GM12891 (cell line): ENCODE results near the gene PI4KA.

Experiments
- DNase-seq: peaks from one replicate; pipeline ENCODE4 v3.0.0; 2011; ENCODE audit warnings: low spot score; ENCODE audit not compliant: insufficient read length
- FAIRE-seq: peaks from 2 replicates; lab custom pipeline; 2011; peaks lifted over from hg19 to GRCh38; lab: Jason Lieb, UNC
- PAX5 ChIP-seq: IDR thresholded peaks from 2 replicates; pipeline ENCODE4 v1.6.1; 2011; ENCODE audit warnings: low read length, moderate library complexity, mild to moderate bottlenecking; ENCODE audit not compliant: insufficient read depth, severe bottlenecking
- POLR2A ChIP-seq: IDR thresholded peaks from 2 replicates; pipeline ENCODE4 v1.6.1; 2011; ENCODE audit warnings: low read depth, low read length, control low read depth
- POLR2AphosphoS5 ChIP-seq: IDR thresholded peaks from 2 replicates; pipeline ENCODE4 v1.6.1; 2011; ENCODE audit warnings: low read depth, low read length, control low read depth
- POU2F2 ChIP-seq: IDR thresholded peaks from 2 replicates; pipeline ENCODE4 v1.6.1; 2011; ENCODE audit warnings: low read depth, mild to moderate bottlenecking, control low read depth, low read length, moderate library complexity
- SPI1 ChIP-seq: IDR thresholded peaks from 2 replicates; pipeline ENCODE4 v1.6.1; 2011; ENCODE audit warnings: low read depth, low read length, control low read depth
- TAF1 ChIP-seq: IDR thresholded peaks from 2 replicates; pipeline ENCODE4 v1.6.1; 2011; ENCODE audit warnings: low read depth, low read length, control low read depth

The PI4KA gene

GRCh38 chr22:20786048-20786447, 72.6 kb downstream of the PI4KA start:
- no peak for FAIRE-seq
- no peak for TF ChIP-seq POLR2AphosphoS5
- no peak for TF ChIP-seq POLR2A
- TF ChIP-seq TAF1: no peak
- no peak for TF ChIP-seq POU2F2
- TF ChIP-seq PAX5: no peak
- no peak for TF ChIP-seq SPI1

GRCh38 chr22:20785415-20785814, 73.2 kb downstream of the PI4KA start:
- DNase-seq: no peak
- FAIRE-seq: no peak
- TF ChIP-seq SPI1: no peak
- no peak for TF ChIP-seq POLR2AphosphoS5
- no peak for TF ChIP-seq TAF1
- TF ChIP-seq POU2F2: no peak
- TF ChIP-seq POLR2A: no peak
- TF ChIP-seq PAX5: no peak

More at GRCh38 chr22:20786048-20786447, 72.6 kb downstream of the PI4KA start:
- no peak for DNase-seq

GRCh38 chr22:20783844-20784723, 74.5 kb downstream of the PI4KA start:
- DNase-seq (peak; percentile 53), FAIRE-seq (peak; percentile 87)
- TF ChIP-seq TAF1 (no peak), POU2F2 (no peak), SPI1 (no peak), POLR2AphosphoS5 (no peak), POLR2A (no peak), PAX5 (no peak)

- FAIRE-seq (no peak), DNase-seq (no peak)
- TF ChIP-seq PAX5 (no peak), SPI1 (no peak), POLR2A (no peak), TAF1 (no peak), POU2F2 (no peak), POLR2AphosphoS5 (no peak)
Measured at GRCh38 chr22:20783300-20783673, 75.3 kb downstream of the PI4KA start.

GRCh38 chr22:20782596-20783299, 75.9 kb downstream of the PI4KA start:
- no peak for DNase-seq
- TF ChIP-seq SPI1 (no peak), POLR2A (no peak), POU2F2 (no peak), TAF1 (no peak), POLR2AphosphoS5 (no peak), PAX5 (no peak)
- FAIRE-seq: no peak

GRCh38 chr22:20782083-20782482, 76.5 kb downstream of the PI4KA start:
- FAIRE-seq (no peak), DNase-seq (no peak)
- TF ChIP-seq PAX5 (no peak), SPI1 (no peak), POLR2A (no peak), TAF1 (no peak), POLR2AphosphoS5 (no peak), POU2F2 (no peak)

- no peak for TF ChIP-seq SPI1
- TF ChIP-seq POU2F2: no peak
- no peak for TF ChIP-seq POLR2A
- no peak for TF ChIP-seq POLR2AphosphoS5
- no peak for TF ChIP-seq PAX5
- TF ChIP-seq TAF1: no peak
- FAIRE-seq: no peak
- no peak for DNase-seq
Measured at GRCh38 chr22:20781272-20781990, 77.2 kb downstream of the PI4KA start.

GRCh38 chr22:20779818-20780158, 78.8 kb downstream of the PI4KA start:
- TF ChIP-seq PAX5 (no peak), SPI1 (no peak), TAF1 (no peak), POLR2A (no peak), POU2F2 (no peak), POLR2AphosphoS5 (no peak)
- DNase-seq (no peak), FAIRE-seq (no peak)

GRCh38 chr22:20779014-20779817, 79.4 kb downstream of the PI4KA start:
- DNase-seq (no peak), FAIRE-seq (no peak)
- TF ChIP-seq PAX5: no peak
- TF ChIP-seq TAF1: no peak
- TF ChIP-seq POLR2AphosphoS5: no peak
- TF ChIP-seq POU2F2: no peak
- TF ChIP-seq POLR2A: no peak
- TF ChIP-seq SPI1: no peak
